GM12864 (cell line): Measurements from ENCODE around the gene COL19A1.

ENCODE experiments used
- DNase-seq: peaks from one replicate; pipeline ENCODE4 v3.0.0-alpha.2; 2011; ENCODE audit warnings: low read depth
- H3K4me3 ChIP-seq: 2 replicates; pipeline ENCODE4 v1.5.1; 2011; ENCODE audit warnings: mild to moderate bottlenecking, low read depth, low read length, control low read depth
- TF ChIP-seq, protein P1 (sequence below): IDR thresholded peaks from 2 replicates; pipeline ENCODE4 v1.5.1; 2011; ENCODE audit warnings: low read depth, mild to moderate bottlenecking, moderate library complexity, low read length, control low read depth, inconsistent platforms; ENCODE audit errors: missing control alignments

The COL19A1 gene

DNA sequence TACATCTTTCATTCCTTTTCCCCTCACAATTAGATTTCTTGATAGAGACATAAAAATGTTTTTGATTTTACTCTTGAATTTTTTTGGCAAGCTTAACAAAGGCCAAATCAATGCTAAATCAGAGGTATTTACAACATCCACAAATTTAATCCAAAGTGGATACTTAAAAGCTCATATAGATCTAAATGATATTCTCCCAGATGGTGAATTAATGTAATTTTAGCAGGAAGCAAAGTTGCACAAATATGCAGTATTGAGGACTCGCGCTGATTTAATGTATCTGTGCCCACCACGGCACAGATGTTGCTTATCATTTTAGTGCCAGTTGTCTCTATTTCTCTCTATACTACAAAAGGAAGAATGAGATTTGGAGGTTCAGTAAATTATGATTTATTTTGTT, 167.4 kb downstream of the COL19A1 start:
- DNase-seq: no peak
- TF ChIP-seq, protein P1, sequence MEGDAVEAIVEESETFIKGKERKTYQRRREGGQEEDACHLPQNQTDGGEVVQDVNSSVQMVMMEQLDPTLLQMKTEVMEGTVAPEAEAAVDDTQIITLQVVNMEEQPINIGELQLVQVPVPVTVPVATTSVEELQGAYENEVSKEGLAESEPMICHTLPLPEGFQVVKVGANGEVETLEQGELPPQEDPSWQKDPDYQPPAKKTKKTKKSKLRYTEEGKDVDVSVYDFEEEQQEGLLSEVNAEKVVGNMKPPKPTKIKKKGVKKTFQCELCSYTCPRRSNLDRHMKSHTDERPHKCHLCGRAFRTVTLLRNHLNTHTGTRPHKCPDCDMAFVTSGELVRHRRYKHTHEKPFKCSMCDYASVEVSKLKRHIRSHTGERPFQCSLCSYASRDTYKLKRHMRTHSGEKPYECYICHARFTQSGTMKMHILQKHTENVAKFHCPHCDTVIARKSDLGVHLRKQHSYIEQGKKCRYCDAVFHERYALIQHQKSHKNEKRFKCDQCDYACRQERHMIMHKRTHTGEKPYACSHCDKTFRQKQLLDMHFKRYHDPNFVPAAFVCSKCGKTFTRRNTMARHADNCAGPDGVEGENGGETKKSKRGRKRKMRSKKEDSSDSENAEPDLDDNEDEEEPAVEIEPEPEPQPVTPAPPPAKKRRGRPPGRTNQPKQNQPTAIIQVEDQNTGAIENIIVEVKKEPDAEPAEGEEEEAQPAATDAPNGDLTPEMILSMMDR: no peak
- no peak overlapping the region for H3K4me3 ChIP-seq

DNA sequence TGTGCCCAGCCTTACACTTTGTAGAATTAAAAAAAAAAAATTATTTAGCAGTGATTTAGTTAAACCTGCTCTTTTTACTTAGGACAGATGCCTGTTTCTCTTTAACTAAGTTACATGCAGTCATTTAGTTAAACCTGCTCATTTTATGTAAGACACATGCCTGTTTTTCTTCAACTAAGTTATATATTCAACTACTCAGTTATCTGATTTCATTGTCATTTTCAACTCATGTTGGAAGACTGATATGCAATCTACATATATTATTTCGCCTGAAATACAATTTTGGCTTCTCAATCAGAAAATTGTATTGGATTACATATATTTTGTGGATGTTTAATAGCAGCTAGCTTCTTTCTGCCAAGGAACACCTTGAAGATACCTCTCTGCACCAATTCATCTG, 171.1 kb downstream of the COL19A1 start:
- TF ChIP-seq, protein P1: no peak
- no peak for DNase-seq
- no peak overlapping the region for H3K4me3 ChIP-seq

DNA sequence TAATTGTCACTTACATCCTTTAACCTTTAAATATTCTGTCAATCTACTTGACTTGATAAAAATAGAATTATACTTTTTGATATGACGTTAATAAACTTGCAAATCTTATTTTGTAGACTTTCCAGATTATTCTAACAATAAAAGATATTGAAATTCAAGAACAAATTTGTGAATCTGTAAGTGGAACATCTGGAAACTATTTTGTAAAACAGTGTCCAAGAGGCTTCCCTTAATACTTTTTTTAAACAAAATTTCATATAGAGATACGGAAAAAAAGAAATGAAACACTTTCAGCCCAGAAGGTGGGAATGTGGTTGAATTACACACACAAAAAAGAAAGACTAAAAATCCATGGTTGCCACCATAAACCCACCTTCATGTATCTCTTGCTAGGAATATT, 174.4 kb downstream of the COL19A1 start:
- no peak for DNase-seq
- no peak overlapping the region for H3K4me3 ChIP-seq
- TF ChIP-seq, protein P1: no peak

DNA sequence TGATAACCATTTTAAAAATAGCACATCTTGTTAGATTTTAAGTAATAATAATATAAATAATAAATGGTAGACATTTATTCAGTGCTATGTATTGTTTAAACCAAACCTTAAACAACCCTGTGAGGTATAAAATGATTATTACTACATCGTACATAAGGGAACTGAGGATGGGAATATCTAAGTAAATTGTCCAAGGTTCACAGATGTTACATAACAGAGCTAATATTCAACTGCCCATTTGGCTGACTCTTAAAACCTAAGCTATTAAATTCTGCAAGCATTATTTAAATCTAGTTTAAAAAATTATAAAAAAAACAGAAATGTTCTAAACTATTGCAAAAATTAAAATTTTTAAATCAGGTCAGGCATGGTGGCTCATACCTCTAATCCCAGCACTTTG, 175.1 kb downstream of the COL19A1 start:
- TF ChIP-seq, protein P1: no peak
- H3K4me3 ChIP-seq: no peak overlapping the region
- no peak for DNase-seq

DNA sequence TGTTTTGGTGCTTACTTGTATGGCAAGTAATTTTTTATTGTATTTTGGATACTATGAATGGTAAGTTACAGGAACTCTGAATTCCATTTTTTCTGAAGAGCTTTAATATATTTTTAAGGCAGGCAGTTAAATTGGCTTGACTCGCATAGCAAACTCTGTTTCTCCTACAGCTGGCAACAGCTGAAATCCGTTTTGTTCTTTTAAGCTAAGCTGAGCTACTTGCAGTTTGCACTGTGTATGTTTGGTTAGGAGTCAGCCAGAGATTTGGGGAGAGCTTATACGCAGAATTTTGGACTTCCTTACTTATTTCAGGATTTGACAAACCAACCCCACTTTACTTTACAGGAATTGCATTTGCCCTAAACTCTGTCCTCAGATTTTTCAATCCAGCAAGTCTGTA, 179.1 kb downstream of the COL19A1 start:
- H3K4me3 ChIP-seq: no peak overlapping the region
- TF ChIP-seq, protein P1: no peak
- DNase-seq: no peak

DNA sequence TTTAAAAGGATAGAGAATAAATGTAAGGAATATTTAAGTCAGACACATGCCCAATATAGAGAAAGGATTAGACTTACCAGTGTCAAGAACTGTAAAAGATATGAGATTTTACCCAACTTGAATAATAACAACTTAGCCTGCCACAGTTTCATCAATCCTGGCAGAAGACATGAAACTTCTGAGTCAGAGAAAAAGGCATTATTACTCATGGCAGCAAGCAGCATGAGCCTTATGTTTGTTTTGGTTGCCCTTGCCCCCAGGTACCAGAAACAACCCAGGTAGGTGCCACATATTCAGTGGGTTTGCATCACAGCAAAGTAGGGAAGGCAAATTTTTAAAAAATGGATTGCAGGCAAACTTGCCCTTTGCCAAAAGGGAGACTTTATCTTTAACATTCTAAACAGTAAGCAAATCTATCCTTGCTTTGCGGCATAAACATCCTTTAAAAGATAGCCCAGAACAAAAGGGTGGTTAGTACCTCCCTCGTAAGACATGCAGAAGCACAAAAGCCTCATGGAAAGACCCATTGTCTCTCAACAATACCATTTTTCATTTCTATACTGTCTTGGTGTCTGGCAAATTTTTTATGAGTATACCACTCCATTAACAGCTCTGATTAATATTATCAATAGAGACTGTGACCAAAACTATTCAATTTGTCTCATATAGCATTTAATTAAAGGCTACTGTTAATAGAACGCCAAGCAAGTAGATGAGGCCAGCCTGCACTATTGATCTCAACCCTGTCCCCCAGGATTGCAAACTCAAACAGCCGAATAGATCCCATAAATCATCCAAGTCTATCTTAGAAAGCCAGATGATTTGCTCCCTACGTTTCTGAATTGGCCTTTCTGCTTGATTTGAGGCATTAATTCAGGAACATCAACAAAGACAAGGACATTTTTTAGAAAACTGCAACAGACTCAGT, 185.1 kb downstream of the COL19A1 start:
- no peak overlapping the region for H3K4me3 ChIP-seq
- DNase-seq: no peak
- TF ChIP-seq, protein P1: no peak
